A549 (cell line): Measurements from ENCODE around the gene SLC38A3. TPM values are rescaled to one million over a fixed set of nuclear protein-coding genes. Genes with fewer than 3 reads are reported as not detected.

Source experiments
- ATAC-seq, 2 experiments: fragments of 200-7000 bp in 1 of 2; fragments of >200 bp in 1 of 2; cut with Nextera tagmentation in 1 of 2; cut with Tn5 transposase in 1 of 2; 3 replicates each; pipeline versions ENCODE4 v1.8.0 to v1.9.1; 2018 to 2020; ENCODE audit warnings: mild to moderate bottlenecking in 1 of 2, moderate library complexity in 1 of 2
- CTCF ChIA-PET: fragments of 300-600 bp; sonication (Branson Sonifier 250); formaldehyde crosslinking; extraction: SDS; loops from one replicate; lab custom pipeline; 2021; ENCODE audit warnings: antibody characterized with exemption, inconsistent platforms; lab: Yijun Ruan, JAX
- POLR2A ChIA-PET: fragments of 350-600 bp; formaldehyde crosslinking; extraction: SDS; loops from one replicate; lab custom pipeline; 2021; ENCODE audit warnings: antibody characterized with exemption, inconsistent platforms; lab: Yijun Ruan, JAX
- DNase-seq, 2 experiments: peaks; one replicate each; pipeline versions ENCODE4 v3.0.0 to v3.0.0-alpha.2; 2011 to 2016; ENCODE audit warnings: low read depth in 1 of 2, low spot score in 1 of 2
- FAIRE-seq: peaks from 2 replicates; lab custom pipeline; 2011; peaks lifted over from hg19 to GRCh38; lab: Jason Lieb, UNC
- H3K27ac ChIP-seq, 2 experiments: fragments of >200 bp; sonication (Bioruptor Twin); formaldehyde crosslinking; 3 replicates each; pipeline ENCODE4 v1.5.1; 2016 to 2017
- H3K4me1 ChIP-seq: fragments of >200 bp; sonication (Bioruptor Twin); formaldehyde crosslinking; 3 replicates; pipeline ENCODE4 v1.6.1; 2016
- H3K4me2 ChIP-seq: fragments of >200 bp; sonication (Bioruptor Twin); formaldehyde crosslinking; 3 replicates; pipeline ENCODE4 v1.6.1; 2016
- H3K4me3 ChIP-seq: fragments of >200 bp; sonication (Bioruptor Twin); formaldehyde crosslinking; 3 replicates; pipeline ENCODE4 v1.5.1; 2016
- H3K9me3 ChIP-seq: fragments of >200 bp; sonication (Bioruptor Twin); formaldehyde crosslinking; 3 replicates; pipeline ENCODE4 v1.6.1; 2016
- ATOH8 ChIP-seq: fragments of 250-450 bp; sonication (Bioruptor Pico); IDR thresholded peaks from 2 replicates; pipeline ENCODE4 v1.5.0; 2020; ENCODE audit warnings: low read depth, mild to moderate bottlenecking, moderate library complexity
- CHD2 ChIP-seq: fragments of 150-350 bp; IDR thresholded peaks from 2 replicates; pipeline ENCODE4 v1.6.1; 2014; ENCODE audit warnings: low read length; ENCODE audit not compliant: partially characterized antibody
- CTCF ChIP-seq: fragments of >200 bp; sonication (Bioruptor Twin); formaldehyde crosslinking; IDR thresholded peaks from 3 replicates; pipeline ENCODE4 v1.5.1; 2016
- E2F6 ChIP-seq: IDR thresholded peaks from 2 replicates; pipeline ENCODE4 v1.6.1; 2012; ENCODE audit warnings: low read depth, borderline replicate concordance
- ELK1 ChIP-seq: fragments of 150-350 bp; IDR thresholded peaks from 2 replicates; pipeline ENCODE4 v1.6.1; 2014; ENCODE audit warnings: low read depth, mild to moderate bottlenecking, low read length
- EP300 ChIP-seq, 2 experiments: fragments of >200 bp; sonication (Bioruptor Twin); formaldehyde crosslinking; IDR thresholded peaks; 2 replicates in 1 of 2; 3 replicates in 1 of 2; pipeline ENCODE4 v1.6.1; 2016 to 2017
- ESRRA ChIP-seq: fragments of 150-350 bp; IDR thresholded peaks from 2 replicates; pipeline ENCODE4 v1.6.1; 2014; ENCODE audit warnings: mild to moderate bottlenecking, low read length, borderline replicate concordance
- FOSB ChIP-seq: fragments of 250-450 bp; sonication (Bioruptor Pico); IDR thresholded peaks from 2 replicates; pipeline ENCODE4 v1.5.0; 2020; ENCODE audit warnings: mild to moderate bottlenecking, moderate library complexity
- FOXS1 ChIP-seq: fragments of 250-450 bp; sonication (Bioruptor Pico); IDR thresholded peaks from 2 replicates; pipeline ENCODE4 v1.5.0; 2020; ENCODE audit warnings: mild to moderate bottlenecking, moderate library complexity
- HDAC2 ChIP-seq: fragments of 200-600 bp; sonication (generic); IDR thresholded peaks from 2 replicates; pipeline ENCODE4 v1.6.1; 2016
- HOXA7 ChIP-seq: fragments of 250-450 bp; sonication (Bioruptor Pico); IDR thresholded peaks from 2 replicates; pipeline ENCODE4 v1.5.0; 2020; ENCODE audit warnings: mild to moderate bottlenecking, moderate library complexity
- HOXB13 ChIP-seq: fragments of 250-450 bp; sonication (Bioruptor Pico); IDR thresholded peaks from 2 replicates; pipeline ENCODE4 v1.5.0; 2020; ENCODE audit warnings: low read depth, mild to moderate bottlenecking, moderate library complexity
- MAZ ChIP-seq: fragments of 150-350 bp; IDR thresholded peaks from 2 replicates; pipeline ENCODE4 v1.6.1; 2014; ENCODE audit warnings: antibody characterized with exemption, low read depth, low read length, borderline replicate concordance
- NFE2L2 ChIP-seq: fragments of 150-350 bp; conservative IDR thresholded peaks from 2 replicates; pipeline ENCODE4 v1.6.1; 2014; ENCODE audit warnings: low read length
- PHF8 ChIP-seq: fragments of 200-600 bp; sonication (generic); IDR thresholded peaks from 2 replicates; pipeline ENCODE4 v1.6.1; 2016; ENCODE audit warnings: low read depth, mild to moderate bottlenecking, antibody characterized with exemption, moderate library complexity, borderline replicate concordance
- POLR2A ChIP-seq: IDR thresholded peaks from 2 replicates; pipeline ENCODE4 v1.6.1; 2012; ENCODE audit warnings: mild to moderate bottlenecking, low read length
- RFX5 ChIP-seq: fragments of 450-650 bp; IDR thresholded peaks from 2 replicates; pipeline ENCODE4 v1.7.1; 2014; ENCODE audit warnings: antibody characterized with exemption, mild to moderate bottlenecking, moderate library complexity
- RNF2 ChIP-seq: fragments of 200-600 bp; sonication (generic); IDR thresholded peaks from 2 replicates; pipeline ENCODE4 v1.6.1; 2016; ENCODE audit warnings: low read depth, mild to moderate bottlenecking, antibody characterized with exemption, moderate library complexity, borderline replicate concordance
- SMC3 ChIP-seq: fragments of >200 bp; sonication (Bioruptor Twin); formaldehyde crosslinking; IDR thresholded peaks from 3 replicates; pipeline ENCODE4 v1.6.1; 2018; ENCODE audit warnings: inconsistent platforms
- TP53 ChIP-seq: fragments of 250-450 bp; sonication (Bioruptor Pico); IDR thresholded peaks from 2 replicates; pipeline ENCODE4 v1.5.0; 2021; ENCODE audit warnings: mild to moderate bottlenecking, moderate library complexity
- ZFP36 ChIP-seq: fragments of 450-650 bp; IDR thresholded peaks from 2 replicates; pipeline ENCODE4 v1.6.1; 2014; ENCODE audit warnings: borderline replicate concordance; ENCODE audit not compliant: partially characterized antibody
- ZNF302 ChIP-seq: fragments of 250-450 bp; sonication (Bioruptor Pico); IDR thresholded peaks from 2 replicates; pipeline ENCODE4 v1.9.0; 2021; ENCODE audit warnings: inconsistent platforms, mild to moderate bottlenecking, moderate library complexity
- WGBS: methylation state at CpG from one replicate; pipeline ENCODE4 v1.1.6; 2017; ENCODE audit errors: missing lambda C conversion rate; 5-methylcytosine and 5-hydroxymethylcytosine counted together
- polyA plus RNA-seq, 4 experiments: library from polyadenylated mRNA; depleted of rRNA in 3 of 4; stranded (reverse); fragments of >200 nt; fragmentation: RNase III in 1 of 4; extraction: RNeasy Plus Mini Kit Qiagen cat#74134 plus additional on column Dnase treatment in 1 of 4; gene quantifications; 2 replicates in 3 of 4; 3 replicates in 1 of 4; pipeline ENCODE4 v1.2.3, GENCODE V29; 2011 to 2017
- TF ChIP-seq, protein P1 (sequence below): fragments of 450-650 bp; IDR thresholded peaks from 2 replicates; pipeline ENCODE4 v1.6.1; 2014; ENCODE audit warnings: antibody characterized with exemption
- TF ChIP-seq, protein P2 (sequence below): IDR thresholded peaks from 2 replicates; pipeline ENCODE4 v1.6.1; 2012

SLC38A3 gene
- polyA plus RNA-seq, 2 of the 4 experiments (the other 2 are of a cell fraction), result 0.05 TPM; not detected in 1

DNA sequence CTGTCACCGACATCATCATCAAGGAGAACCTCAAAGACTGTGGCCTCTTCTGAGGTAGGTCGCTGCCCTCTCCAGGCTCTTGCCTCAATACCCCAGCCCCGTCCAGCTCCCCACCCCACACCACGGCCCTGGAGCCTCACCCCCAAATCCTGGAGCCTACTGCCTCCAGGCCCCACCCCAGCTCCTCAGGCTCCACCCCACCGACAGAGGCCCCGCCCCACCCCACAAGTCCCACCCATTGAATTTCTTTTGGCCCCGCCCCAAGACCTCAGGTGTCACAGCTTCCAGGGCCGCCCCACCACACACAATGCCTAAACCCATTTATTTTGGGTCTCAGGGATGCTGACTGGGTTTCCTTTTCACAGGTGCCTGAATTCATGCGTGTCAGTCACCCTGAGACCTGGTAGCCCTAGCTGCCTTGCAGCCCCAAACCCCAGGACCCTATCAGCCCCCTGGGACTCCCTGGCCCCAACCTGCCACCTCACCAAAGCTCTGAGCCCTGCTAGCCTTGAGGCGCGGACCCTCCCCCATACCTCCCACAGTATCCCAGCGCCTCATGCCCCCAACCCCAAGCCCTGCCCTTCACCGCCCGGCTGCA is 10.1 kb upstream of the SLC38A3 start:
- WGBS, result 78% methylated on average over 9 of the region's 14 CpGs
- DNase-seq (peak in 1 of 2 experiments; percentile 41), FAIRE-seq (no peak), ATAC-seq (peak; percentile 6 to 50; a peak in 3 of 6 replicates)
- POLR2A ChIA-PET, result interaction anchor here (0.9 kb wide), 1 partner anchor 31 kb away, joined by 5 read pairs; no protein-coding TSS in a partner anchor
- CTCF ChIA-PET, result interaction anchor here (0.6 to 18.7 kb wide), 34 partner anchors 8 to 136 kb away, joined by 3 to 550 read pairs (median 6); partner anchors contain the start of genes GNAI2, HYAL3, IFRD2 and NAA80
- no peaks in the 10 kb centered on the region for H3K9me3 ChIP-seq
- peak overlapping the region; percentile 24 to 56; a peak in 3 of 6 replicates for H3K27ac ChIP-seq
- TF ChIP-seq EP300 (IDR thresholded peaks at IDR 0.05) (no peak), ZNF302 (no peak)
- no peak overlapping the region for H3K4me3 ChIP-seq
- H3K4me1 ChIP-seq, result peaks cover 13% of the 10 kb centered on the region; the same call in 2 of the 3 replicates
- peak overlapping the region; percentile 64 for H3K4me2 ChIP-seq

DNA sequence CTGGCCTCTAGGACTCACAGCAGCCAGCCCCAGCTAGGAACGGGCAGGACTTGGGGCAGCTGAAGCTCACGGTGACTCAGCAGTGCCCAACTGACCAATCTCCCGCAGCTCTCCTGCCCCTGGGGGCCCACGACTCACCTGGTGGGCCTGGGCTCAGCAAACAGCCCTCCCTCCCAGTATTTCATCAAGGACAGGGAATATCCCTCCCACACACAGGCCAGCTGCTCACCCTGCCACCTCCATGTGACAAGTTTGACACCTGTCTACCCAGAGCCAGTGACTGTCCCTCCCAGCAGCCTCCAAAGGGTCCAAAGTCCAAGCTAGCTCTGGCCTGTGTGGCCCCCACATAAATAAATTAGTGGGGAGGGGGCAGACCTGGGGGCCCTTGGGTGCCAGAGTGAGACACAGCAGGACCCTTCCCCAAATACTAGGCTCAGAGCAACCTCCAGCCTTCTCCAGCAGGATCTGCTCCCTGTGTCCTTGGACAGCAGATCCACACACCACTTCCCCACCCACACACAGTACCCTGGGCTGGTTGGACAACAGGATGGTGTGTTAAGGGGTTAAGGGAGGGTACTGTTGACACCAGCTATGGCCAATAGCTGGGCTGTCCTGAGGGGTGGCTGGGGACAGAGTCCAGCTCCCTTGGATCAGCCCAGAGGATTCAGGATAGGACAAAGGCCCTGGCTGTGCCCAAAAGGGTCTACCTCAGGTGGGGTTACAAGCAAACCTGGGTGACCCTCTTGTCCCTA is 9.4 kb upstream of the SLC38A3 start:
- no peaks in the 10 kb centered on the region for H3K9me3 ChIP-seq
- 43% methylated on average over 3 of the region's 4 CpGs for WGBS
- H3K4me1 ChIP-seq, result peaks cover 13% of the 10 kb centered on the region; the same call in 2 of the 3 replicates
- peak overlapping the region; percentile 24 to 56; a peak in 3 of 6 replicates for H3K27ac ChIP-seq
- FAIRE-seq (no peak), ATAC-seq (peak; percentile 13 to 21; a peak in 2 of 6 replicates), DNase-seq (no peak)
- CTCF ChIA-PET, result interaction anchor here (0.5 to 18.7 kb wide), 25 partner anchors 9 to 135 kb away, joined by 3 to 550 read pairs (median 8); partner anchors contain the start of genes GNAI2, HYAL3 and NAA80
- H3K4me2 ChIP-seq, result peak overlapping the region; percentile 64; the same call in 1 of the 3 replicates
- H3K4me3 ChIP-seq, result no peak overlapping the region
- POLR2A ChIA-PET, result interaction anchor here (0.6 kb wide), 1 partner anchor 1855 kb away, joined by 3 read pairs; no protein-coding TSS in a partner anchor
- no peak for TF ChIP-seq FOSB (CRISPR knock-in tag)
- TF ChIP-seq TP53 (CRISPR knock-in tag), result no peak
- no peak for TF ChIP-seq SMC3
- TF ChIP-seq, protein P1, sequence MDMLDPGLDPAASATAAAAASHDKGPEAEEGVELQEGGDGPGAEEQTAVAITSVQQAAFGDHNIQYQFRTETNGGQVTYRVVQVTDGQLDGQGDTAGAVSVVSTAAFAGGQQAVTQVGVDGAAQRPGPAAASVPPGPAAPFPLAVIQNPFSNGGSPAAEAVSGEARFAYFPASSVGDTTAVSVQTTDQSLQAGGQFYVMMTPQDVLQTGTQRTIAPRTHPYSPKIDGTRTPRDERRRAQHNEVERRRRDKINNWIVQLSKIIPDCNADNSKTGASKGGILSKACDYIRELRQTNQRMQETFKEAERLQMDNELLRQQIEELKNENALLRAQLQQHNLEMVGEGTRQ, result no peak
- no peak for TF ChIP-seq HDAC2
- no peak for TF ChIP-seq NFE2L2
- no peak for TF ChIP-seq ESRRA
- no peak for TF ChIP-seq HOXA7
- no peak for TF ChIP-seq ATOH8 (CRISPR knock-in tag)
- TF ChIP-seq CHD2, result no peak

DNA sequence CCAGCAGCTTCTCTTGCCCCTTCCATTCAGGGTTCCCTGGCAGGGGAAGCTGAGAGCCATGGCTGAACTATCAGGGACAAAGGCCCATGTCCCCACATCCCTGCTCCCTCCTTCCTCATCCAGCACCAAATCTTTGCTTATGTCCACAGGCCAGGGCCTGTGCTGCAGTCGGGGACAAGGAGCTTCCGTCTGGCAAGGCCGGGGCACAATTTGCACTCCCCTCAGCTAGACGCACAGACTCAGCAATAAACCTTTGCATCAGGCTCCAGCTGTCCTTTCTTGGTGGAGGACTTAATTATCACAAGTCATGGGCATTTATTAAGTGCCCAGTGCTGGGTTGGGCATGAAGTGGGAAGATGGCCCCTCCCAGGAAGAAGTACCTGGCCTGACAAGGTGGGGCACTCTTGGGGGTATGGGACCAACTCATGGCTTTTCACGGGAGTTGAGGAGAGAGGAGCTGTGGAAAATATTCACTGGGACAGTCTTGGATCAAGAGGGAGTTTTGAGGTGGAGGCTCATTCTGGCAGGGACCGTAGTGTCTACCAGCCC is 8.7 kb upstream of the SLC38A3 start:
- CTCF ChIA-PET, result interaction anchor here (0.5 to 18.7 kb wide), 9 partner anchors 10 to 78 kb away, joined by 3 to 550 read pairs (median 12); no protein-coding TSS in a partner anchor
- ATAC-seq, result no peak
- no peak for TF ChIP-seq E2F6
- no peak for TF ChIP-seq FOXS1
- TF ChIP-seq NFE2L2, result no peak
- no peak for TF ChIP-seq PHF8
- TF ChIP-seq MAZ, result no peak
- TF ChIP-seq CTCF, result no peak
- TF ChIP-seq ELK1, result no peak
- TF ChIP-seq RFX5, result no peak
- TF ChIP-seq, protein P2, sequence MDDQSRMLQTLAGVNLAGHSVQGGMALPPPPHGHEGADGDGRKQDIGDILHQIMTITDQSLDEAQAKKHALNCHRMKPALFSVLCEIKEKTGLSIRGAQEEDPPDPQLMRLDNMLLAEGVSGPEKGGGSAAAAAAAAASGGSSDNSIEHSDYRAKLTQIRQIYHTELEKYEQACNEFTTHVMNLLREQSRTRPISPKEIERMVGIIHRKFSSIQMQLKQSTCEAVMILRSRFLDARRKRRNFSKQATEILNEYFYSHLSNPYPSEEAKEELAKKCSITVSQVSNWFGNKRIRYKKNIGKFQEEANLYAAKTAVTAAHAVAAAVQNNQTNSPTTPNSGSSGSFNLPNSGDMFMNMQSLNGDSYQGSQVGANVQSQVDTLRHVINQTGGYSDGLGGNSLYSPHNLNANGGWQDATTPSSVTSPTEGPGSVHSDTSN, result no peak
- no peak for TF ChIP-seq HDAC2
- no peak for TF ChIP-seq POLR2A
- no peak for TF ChIP-seq ZFP36
- no peak for TF ChIP-seq CHD2
- no peak for TF ChIP-seq EP300 (IDR thresholded peaks at IDR 0.05)
- TF ChIP-seq RNF2, result no peak
- TF ChIP-seq HOXB13, result no peak

More for the DNA sequence above, 8.7 kb upstream of the SLC38A3 start:
- FAIRE-seq (no peak), DNase-seq (no peak)
- POLR2A ChIA-PET, result no interaction called here
- WGBS, result 86% methylated on average over 6 of the region's 6 CpGs
- no peak overlapping the region for H3K4me3 ChIP-seq
- no peak overlapping the region for H3K27ac ChIP-seq
- no peak overlapping the region for H3K4me2 ChIP-seq
- no peaks in the 10 kb centered on the region for H3K9me3 ChIP-seq
- H3K4me1 ChIP-seq, result peaks cover 13% of the 10 kb centered on the region; the same call in 2 of the 3 replicates
